GM13977 (cell line): ENCODE measurements around the gene PGAM5.

Source experiments
- DNase-seq: peaks from one replicate; pipeline ENCODE4 v3.0.0; 2012; ENCODE audit warnings: low spot score
- CTCF ChIP-seq: IDR thresholded peaks from 2 replicates; pipeline ENCODE4 v1.5.1; 2012; ENCODE audit warnings: mild to moderate bottlenecking, control low read depth; ENCODE audit not compliant: insufficient read depth; ENCODE audit errors: extremely low read depth, missing control alignments
- in situ Hi-C: fragments of 300-500 bp; cut with MboI; formaldehyde crosslinking; loops from one replicate; pipeline ENCODE4 v1.12.0; 2022; ENCODE audit warnings: low sequenced_read_pairs, low pct_unique_long_range_greater_than_20kb, mixed read lengths, inconsistent platforms; ENCODE audit not compliant: unreplicated experiment

Gene PGAM5

GRCh38 chr12:132665794-132666193, 44.8 kb upstream of the PGAM5 start:
- TF ChIP-seq CTCF, result no peak
- in situ Hi-C loops, result no loop called here
- no peak for DNase-seq

GRCh38 chr12:132668191-132669088, 42.2 kb upstream of the PGAM5 start:
- in situ Hi-C loops, result no loop called here
- no peak for TF ChIP-seq CTCF
- no peak for DNase-seq

GRCh38 chr12:132669166-132669879, 41.3 kb upstream of the PGAM5 start:
- in situ Hi-C loops, result no loop called here
- no peak for DNase-seq
- no peak for TF ChIP-seq CTCF

DNA sequence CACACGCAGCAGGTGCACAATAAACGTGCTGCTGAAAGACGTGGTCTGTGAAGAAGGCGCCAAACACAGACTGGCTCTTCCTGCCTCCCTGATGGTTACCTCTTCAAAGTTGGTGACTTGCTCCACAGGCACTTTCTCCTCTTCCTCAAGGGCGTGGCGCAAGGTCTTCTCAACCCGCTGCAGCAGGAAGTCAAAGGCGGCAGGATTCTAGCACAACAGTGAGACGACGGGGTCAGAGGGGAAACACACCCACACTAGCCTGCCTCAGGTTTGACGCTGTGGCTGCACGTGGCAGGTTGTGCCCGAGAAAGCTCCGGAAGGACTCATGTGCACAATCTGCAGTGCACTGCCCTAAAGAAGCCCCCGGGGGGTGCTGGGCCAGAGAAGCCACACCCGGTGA, 38.5 kb upstream of the PGAM5 start:
- no peak for TF ChIP-seq CTCF
- in situ Hi-C loops, result no loop called here
- no peak for DNase-seq

DNA sequence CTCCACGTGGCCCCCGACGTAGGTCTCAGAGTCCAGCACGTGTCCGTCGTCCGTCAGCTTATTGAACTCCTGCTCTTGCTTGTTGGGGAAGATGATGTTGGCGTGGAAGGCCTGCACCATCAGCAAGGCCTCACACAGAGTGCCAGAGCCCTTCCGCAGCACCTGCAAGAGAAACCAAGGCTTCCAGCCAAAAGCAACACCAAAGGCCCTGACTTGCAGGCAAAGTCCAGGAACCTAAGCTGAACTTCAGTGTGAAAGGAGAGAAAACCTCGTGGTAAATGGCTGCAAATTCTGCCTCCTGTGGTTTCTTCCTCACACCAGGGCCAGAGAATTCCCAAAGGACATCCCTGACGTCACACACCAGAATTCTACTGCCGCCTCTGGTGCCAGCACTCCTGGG, 38.0 kb upstream of the PGAM5 start:
- no peak for DNase-seq
- in situ Hi-C loops, result no loop called here
- no peak for TF ChIP-seq CTCF

DNA sequence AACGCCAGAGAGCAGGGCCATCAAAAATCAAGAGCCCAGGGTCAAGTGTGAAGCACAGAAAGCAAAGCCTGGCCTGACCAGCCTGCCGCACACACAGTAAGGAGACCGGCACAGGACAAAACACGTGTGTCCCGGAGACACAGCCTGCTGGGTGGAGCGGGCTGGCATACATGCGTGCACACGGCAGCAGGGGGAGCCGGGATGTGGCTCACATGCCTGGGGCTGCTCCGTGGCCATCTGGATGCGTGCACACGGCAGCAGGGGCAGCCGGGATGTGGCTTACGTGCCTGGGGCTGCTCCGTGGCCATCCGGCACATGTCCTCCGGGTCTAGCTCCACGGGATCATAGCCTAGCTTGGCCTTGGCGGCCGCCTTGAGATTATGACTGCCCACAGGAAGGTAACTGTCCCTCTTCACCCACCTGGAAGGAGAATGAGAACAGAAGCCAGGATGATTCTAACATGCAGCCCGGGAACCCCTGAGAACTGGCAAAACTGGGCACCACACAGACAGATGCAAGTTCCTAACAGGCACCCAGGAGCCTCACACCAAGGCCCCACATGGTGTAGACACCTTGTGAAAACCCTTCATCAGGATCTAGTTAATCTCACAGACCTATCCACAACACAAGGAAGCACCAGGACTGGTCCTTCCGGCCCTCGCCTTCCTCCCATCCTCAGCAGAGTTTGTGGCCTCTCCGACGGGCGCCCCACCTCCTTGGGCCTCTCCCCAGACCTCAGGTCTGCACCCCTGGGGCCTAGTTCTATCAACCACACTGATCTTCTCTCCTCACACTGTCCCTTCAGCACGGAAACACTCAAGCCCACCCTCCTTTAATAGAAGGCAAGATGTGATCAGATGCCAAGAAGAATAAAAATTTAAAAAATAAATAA, 37.1 kb upstream of the PGAM5 start:
- TF ChIP-seq CTCF, result no peak
- in situ Hi-C loops, result no loop called here
- no peak for DNase-seq
